Peyer's patch (tissue), 4 donors: ENCODE data around the gene FAM47B. TPM values are rescaled to one million over a fixed set of nuclear protein-coding genes. Genes with fewer than 3 reads are reported as not detected.

ENCODE experiments used
- DNase-seq, 3 donors: peaks; one replicate each; pipeline ENCODE4 v3.0.0-alpha.2; 2017 to 2019
- H3K27ac ChIP-seq, 4 donors: fragments of 200-600 bp; sonication (generic); one replicate each; pipeline ENCODE4 v1.5.1; 2016 to 2019
- H3K27me3 ChIP-seq, 2 donors: fragments of 200-600 bp; sonication (generic); one replicate each; pipeline ENCODE4 v1.5.1; 2019
- H3K36me3 ChIP-seq, 3 donors: fragments of 200-600 bp; sonication (generic); one replicate each; pipeline ENCODE4 v1.5.1; 2016 to 2019
- H3K4me1 ChIP-seq, 4 donors: fragments of 200-600 bp; sonication (generic); one replicate each; pipeline ENCODE4 v1.5.1; 2016 to 2019
- H3K4me3 ChIP-seq, 4 donors: fragments of 200-600 bp; sonication (generic); 1 replicate in 3 of 4; 2 replicates in 1 of 4; pipeline ENCODE4 v1.5.1; 2016 to 2019; ENCODE audit warnings: mild to moderate bottlenecking in 1 of 4
- H3K9me3 ChIP-seq, 4 donors: fragments of 200-600 bp; sonication (generic); one replicate each; pipeline ENCODE4 v1.5.1; 2016 to 2019; ENCODE audit warnings: mild to moderate bottlenecking in 1 of 4
- POLR2A ChIP-seq, 2 donors: fragments of 450-650 bp; IDR thresholded peaks; one replicate each; pipeline ENCODE4 v1.5.1; 2017; ENCODE audit warnings: antibody characterized with exemption in 2 of 2, mild to moderate bottlenecking in 2 of 2, moderate library complexity in 2 of 2
- total RNA-seq, 4 donors: library from RNA; depleted of rRNA; stranded (reverse); fragments of >200 nt; gene quantifications; one replicate each; pipeline ENCODE4 v1.1.0, GENCODE V29; 2016
- TF ChIP-seq, protein P1 (sequence below), 6 experiments: fragments of 450-650 bp in 4 of 6; fragments of 200-600 bp in 2 of 6; sonication (generic) in 1 of 6; IDR thresholded peaks; one replicate each; pipeline ENCODE4 v1.5.1; 2017 to 2019; ENCODE audit warnings: antibody characterized with exemption in 6 of 6, mild to moderate bottlenecking in 3 of 6, moderate library complexity in 1 of 6

The FAM47B gene
- total RNA-seq, 4 donors from 2014 or later = not detected

DNA sequence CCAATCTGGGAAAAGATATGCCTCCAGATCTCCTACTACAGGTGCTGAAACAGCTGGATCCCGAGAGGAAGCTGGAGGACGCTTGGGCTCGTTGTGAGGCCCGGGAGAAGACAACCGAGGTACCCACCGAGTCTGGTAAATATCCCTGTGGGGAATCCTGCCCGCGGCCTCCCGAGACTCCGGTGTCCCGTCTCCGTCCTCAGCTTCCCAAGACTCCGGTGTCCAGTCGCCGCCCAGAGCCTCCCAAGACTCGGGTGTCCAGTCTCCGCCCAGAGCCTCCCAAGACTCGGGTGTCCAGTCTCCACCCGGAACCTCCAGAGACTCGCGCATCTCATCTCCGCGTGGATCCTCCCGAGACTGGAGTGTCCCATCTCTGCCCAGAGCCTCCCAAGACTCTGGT is 639 bp downstream of the FAM47B start:
- H3K27me3 ChIP-seq = no peaks in the 10 kb centered on the region
- H3K36me3 ChIP-seq = no peaks in the 10 kb centered on the region
- DNase-seq = peak in 1 of 3 donors; percentile 14
- H3K27ac ChIP-seq = no peak overlapping the region
- TF ChIP-seq POLR2A (IDR thresholded peaks at IDR 0.05) = no peak
- H3K4me1 ChIP-seq = no peaks in the 10 kb centered on the region
- no peak overlapping the region for H3K4me3 ChIP-seq
- H3K9me3 ChIP-seq = no peaks in the 10 kb centered on the region

DNA sequence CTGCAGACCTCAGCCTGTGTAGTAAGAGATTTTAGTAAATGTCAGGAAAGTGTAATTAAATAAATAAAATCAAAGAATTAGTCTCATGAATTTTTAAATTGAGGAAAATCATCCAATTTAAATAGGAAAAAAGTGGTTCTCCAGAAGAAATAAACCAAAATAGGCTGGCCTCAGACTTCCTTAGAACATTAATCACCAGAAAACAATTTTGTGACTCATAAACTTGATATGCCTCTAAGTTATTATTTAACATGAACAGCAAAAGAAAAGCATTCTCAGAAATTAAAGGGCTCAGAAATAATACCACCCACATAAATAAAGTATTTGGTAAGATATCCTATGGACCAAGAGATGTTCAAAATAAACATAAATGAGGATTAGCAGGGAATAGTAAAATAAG is 14.3 kb downstream of the FAM47B start:
- H3K4me1 ChIP-seq = no peaks in the 10 kb centered on the region
- H3K36me3 ChIP-seq = no peaks in the 10 kb centered on the region
- no peaks in the 10 kb centered on the region for H3K27me3 ChIP-seq
- H3K27ac ChIP-seq = no peak overlapping the region
- H3K4me3 ChIP-seq = no peak overlapping the region
- no peak for DNase-seq
- no peaks in the 10 kb centered on the region for H3K9me3 ChIP-seq
- no peak for TF ChIP-seq POLR2A (IDR thresholded peaks at IDR 0.05)
- TF ChIP-seq, protein P1, sequence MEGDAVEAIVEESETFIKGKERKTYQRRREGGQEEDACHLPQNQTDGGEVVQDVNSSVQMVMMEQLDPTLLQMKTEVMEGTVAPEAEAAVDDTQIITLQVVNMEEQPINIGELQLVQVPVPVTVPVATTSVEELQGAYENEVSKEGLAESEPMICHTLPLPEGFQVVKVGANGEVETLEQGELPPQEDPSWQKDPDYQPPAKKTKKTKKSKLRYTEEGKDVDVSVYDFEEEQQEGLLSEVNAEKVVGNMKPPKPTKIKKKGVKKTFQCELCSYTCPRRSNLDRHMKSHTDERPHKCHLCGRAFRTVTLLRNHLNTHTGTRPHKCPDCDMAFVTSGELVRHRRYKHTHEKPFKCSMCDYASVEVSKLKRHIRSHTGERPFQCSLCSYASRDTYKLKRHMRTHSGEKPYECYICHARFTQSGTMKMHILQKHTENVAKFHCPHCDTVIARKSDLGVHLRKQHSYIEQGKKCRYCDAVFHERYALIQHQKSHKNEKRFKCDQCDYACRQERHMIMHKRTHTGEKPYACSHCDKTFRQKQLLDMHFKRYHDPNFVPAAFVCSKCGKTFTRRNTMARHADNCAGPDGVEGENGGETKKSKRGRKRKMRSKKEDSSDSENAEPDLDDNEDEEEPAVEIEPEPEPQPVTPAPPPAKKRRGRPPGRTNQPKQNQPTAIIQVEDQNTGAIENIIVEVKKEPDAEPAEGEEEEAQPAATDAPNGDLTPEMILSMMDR (IDR thresholded peaks at IDR 0.05) = no peak

DNA sequence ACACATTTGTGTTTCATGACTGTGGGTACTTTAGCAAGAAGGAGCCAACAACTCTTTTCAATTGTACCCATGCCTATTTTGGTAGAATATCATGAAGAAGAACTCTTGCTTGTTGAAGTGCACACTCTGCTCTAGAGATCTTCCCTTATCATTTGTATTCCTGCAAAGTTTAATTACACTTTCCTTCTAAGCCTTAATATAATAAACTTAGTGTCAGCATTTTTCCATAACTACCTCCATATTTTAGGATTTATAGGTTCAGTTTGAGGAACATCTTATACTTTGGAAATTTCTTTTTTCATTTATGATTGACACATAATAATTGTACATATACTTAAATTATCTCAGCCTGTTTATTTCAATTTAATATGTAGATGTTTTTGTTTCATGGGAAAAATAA is 19.1 kb downstream of the FAM47B start:
- H3K9me3 ChIP-seq = no peaks in the 10 kb centered on the region
- no peaks in the 10 kb centered on the region for H3K4me1 ChIP-seq
- no peak overlapping the region for H3K4me3 ChIP-seq
- TF ChIP-seq, protein P1 (IDR thresholded peaks at IDR 0.05) = no peak
- TF ChIP-seq POLR2A (IDR thresholded peaks at IDR 0.05) = no peak
- H3K36me3 ChIP-seq = no peaks in the 10 kb centered on the region
- no peaks in the 10 kb centered on the region for H3K27me3 ChIP-seq
- no peak overlapping the region for H3K27ac ChIP-seq
- DNase-seq = no peak

DNA sequence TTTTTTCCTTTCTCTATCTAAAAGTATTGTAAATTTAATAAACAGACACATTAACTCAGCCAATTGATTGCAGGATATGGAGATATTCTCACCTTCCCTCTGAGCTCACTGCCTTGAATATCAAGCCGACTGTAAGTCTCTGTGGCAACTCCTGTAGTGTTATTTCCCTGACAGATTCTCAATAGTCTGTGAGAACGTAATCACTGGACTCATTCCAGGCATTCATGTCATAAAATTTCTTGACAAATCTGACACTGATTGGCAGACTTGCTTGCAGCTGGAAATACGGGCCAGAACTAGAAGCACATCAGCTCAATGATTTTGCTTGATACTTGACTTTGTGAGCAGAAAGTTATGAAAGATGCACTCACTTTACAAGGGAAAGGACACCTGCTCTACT is 29.6 kb downstream of the FAM47B start:
- TF ChIP-seq, protein P1 (IDR thresholded peaks at IDR 0.05) = no peak
- no peak for TF ChIP-seq POLR2A (IDR thresholded peaks at IDR 0.05)

DNA sequence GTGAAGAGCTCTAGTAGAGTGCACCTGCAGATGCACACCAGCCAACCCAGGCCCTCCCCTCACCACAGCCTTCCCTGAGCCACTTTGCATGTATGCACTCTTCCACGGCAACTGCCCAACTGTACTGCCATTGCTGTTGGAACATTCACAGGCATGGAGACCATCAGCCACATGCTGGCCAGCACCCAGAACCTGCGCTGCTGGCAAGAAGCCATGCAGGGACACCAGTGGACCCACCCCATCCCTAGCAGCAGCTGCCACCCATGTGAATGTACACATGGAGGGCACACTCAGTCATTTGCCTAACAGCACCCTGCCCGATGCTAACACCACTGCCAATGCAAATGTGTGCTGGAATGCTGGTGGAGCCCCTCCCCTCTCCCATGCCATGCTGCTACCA is 35.6 kb downstream of the FAM47B start:
- Histone ChIP-seq H3K27me3 (no peaks in the 10 kb centered on the region), H3K9me3 (no peaks in the 10 kb centered on the region), H3K4me3 (no peak overlapping the region), H3K27ac (no peak overlapping the region), H3K36me3 (no peaks in the 10 kb centered on the region), H3K4me1 (no peaks in the 10 kb centered on the region)
- TF ChIP-seq POLR2A (IDR thresholded peaks at IDR 0.05) = no peak
- TF ChIP-seq, protein P1 (IDR thresholded peaks at IDR 0.05) = no peak
- no peak for DNase-seq

More for the DNA sequence above, 29.6 kb downstream of the FAM47B start:
- H3K4me1 ChIP-seq = no peaks in the 10 kb centered on the region
- no peak for DNase-seq
- no peaks in the 10 kb centered on the region for H3K36me3 ChIP-seq
- no peak overlapping the region for H3K27ac ChIP-seq
- no peaks in the 10 kb centered on the region for H3K9me3 ChIP-seq
- no peaks in the 10 kb centered on the region for H3K27me3 ChIP-seq
- no peak overlapping the region for H3K4me3 ChIP-seq

DNA sequence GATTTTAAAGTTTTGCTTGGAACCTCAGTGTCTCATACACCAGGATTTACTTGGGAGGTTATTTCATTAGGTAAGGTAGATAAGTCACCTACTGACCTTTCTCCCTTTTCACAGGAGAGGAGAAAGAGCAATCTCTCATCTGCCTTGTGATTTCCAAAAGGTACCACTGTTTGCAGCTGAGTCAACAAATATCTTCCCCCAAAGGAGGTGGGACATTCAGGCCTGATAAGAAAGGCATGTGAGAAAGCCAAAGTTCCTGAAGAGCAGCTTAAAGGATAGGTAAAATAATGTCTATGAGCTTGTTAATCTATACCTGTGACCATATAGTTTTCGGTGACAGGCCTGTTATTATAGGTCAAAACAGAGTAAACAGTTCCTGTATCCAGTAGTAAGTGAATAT is 45.0 kb downstream of the FAM47B start:
- no peak for DNase-seq
- no peak overlapping the region for H3K4me3 ChIP-seq
- no peaks in the 10 kb centered on the region for H3K27me3 ChIP-seq
- H3K27ac ChIP-seq = no peak overlapping the region
- no peaks in the 10 kb centered on the region for H3K9me3 ChIP-seq
- no peaks in the 10 kb centered on the region for H3K4me1 ChIP-seq
- TF ChIP-seq, protein P1 (IDR thresholded peaks at IDR 0.05) = no peak
- TF ChIP-seq POLR2A (IDR thresholded peaks at IDR 0.05) = no peak
- H3K36me3 ChIP-seq = no peaks in the 10 kb centered on the region
